ENCODE data around the gene FAM111A. TPM values are rescaled to one million over a fixed set of nuclear protein-coding genes. Genes with fewer than 3 reads are reported as not detected.
A peak's percentile ranks its signal among the peaks of the same experiment; 100 is the strongest.
"Not testable (repeated sequence)": the region's sequence is repeated elsewhere in the genome, so short reads cannot be mapped to it uniquely, and the experiment has no call there.

Gene FAM111A, protein sequence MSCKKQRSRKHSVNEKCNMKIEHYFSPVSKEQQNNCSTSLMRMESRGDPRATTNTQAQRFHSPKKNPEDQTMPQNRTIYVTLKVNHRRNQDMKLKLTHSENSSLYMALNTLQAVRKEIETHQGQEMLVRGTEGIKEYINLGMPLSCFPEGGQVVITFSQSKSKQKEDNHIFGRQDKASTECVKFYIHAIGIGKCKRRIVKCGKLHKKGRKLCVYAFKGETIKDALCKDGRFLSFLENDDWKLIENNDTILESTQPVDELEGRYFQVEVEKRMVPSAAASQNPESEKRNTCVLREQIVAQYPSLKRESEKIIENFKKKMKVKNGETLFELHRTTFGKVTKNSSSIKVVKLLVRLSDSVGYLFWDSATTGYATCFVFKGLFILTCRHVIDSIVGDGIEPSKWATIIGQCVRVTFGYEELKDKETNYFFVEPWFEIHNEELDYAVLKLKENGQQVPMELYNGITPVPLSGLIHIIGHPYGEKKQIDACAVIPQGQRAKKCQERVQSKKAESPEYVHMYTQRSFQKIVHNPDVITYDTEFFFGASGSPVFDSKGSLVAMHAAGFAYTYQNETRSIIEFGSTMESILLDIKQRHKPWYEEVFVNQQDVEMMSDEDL
- 36.8 and 44.7 TPM in 2 replicates for total RNA-seq

DNA sequence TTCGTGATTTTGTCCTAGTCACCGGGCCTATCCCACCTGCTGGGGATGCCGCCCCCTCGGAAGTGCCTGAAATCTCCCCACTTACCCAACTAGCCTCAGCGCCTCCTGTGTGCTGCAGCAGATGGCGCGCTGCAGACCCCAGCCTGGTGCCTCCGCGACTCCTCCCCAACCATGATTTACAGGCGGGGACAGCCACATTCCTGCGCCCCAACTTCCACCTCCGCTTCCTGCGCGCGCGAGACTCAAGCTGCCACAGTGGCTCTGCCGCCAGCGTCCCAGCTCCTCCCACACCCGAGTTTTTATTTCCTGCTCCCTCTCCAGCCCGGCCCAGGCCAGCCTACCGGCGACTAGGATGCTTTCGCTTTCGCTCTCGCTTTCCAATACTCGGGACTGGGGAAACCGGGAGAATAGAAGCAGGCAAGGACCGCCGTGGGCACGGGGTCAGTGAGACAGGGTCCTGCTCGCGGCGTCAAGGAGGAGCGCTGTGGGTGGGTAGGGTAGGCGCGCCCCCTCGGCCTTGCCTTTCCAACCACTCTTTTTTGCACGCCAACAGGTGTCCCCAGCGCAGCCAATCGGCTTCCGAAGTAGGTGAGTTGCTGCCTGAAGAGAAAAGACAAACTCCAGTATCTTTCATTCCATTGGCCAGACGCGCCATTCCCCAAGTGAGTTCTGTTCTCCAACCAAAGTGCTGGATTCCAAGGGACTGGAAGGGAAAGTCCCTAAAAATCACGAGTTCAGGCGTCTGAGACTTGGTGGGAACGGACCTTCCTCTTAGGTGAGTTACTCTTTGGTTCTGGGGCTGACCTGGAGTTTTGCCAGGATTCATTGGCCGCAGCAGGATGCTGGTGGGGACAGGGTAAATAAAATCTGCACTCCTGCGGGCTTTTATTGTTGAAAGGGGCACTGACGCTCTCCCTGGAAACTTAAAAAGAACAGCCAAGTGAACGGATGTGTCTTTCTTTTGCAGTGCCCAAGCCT is at the start of gene FAM111A:
Gene FAM111A, plus strand, starts transcription at position 327 of the 978 bp plus-strand sequence. CDS start 6,017 bp downstream, outside the sequence.
- H3K4me3 ChIP-seq (ENCODE audit: low read depth, low read length), result peak within 1 kb of the TSS; percentile 93
- TF ChIP-seq, protein P1, sequence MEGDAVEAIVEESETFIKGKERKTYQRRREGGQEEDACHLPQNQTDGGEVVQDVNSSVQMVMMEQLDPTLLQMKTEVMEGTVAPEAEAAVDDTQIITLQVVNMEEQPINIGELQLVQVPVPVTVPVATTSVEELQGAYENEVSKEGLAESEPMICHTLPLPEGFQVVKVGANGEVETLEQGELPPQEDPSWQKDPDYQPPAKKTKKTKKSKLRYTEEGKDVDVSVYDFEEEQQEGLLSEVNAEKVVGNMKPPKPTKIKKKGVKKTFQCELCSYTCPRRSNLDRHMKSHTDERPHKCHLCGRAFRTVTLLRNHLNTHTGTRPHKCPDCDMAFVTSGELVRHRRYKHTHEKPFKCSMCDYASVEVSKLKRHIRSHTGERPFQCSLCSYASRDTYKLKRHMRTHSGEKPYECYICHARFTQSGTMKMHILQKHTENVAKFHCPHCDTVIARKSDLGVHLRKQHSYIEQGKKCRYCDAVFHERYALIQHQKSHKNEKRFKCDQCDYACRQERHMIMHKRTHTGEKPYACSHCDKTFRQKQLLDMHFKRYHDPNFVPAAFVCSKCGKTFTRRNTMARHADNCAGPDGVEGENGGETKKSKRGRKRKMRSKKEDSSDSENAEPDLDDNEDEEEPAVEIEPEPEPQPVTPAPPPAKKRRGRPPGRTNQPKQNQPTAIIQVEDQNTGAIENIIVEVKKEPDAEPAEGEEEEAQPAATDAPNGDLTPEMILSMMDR (conservative IDR thresholded peaks at IDR 0.05; ENCODE audit: low read depth, low read length), result peak; percentile 46
- DNase-seq (ENCODE audit: low read depth), result peak; percentile 87

DNA sequence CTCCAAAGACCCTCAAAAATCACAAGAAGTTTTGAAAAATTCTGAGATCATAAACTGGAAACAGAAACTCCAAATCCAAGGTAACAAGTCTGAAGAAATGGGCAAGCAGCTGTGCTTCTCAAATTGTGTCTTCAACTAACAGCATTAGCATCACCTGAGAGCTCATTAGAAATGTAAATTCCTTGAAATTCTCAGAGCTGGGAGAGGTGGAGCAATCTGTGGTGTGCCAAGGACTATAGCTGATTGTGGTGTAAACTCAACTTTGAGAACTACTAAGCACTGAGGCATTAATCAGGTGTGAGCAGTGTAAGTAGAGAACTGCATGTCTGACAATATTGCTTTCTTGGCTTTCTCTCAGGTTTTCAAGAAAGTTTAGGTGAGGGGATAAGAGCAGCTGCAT is 49.1 kb upstream of the FAM111A start:
- DNase-seq (ENCODE audit: low read depth); H3K4me3 ChIP-seq (ENCODE audit: low read depth, low read length): not testable (repeated sequence)

DNA sequence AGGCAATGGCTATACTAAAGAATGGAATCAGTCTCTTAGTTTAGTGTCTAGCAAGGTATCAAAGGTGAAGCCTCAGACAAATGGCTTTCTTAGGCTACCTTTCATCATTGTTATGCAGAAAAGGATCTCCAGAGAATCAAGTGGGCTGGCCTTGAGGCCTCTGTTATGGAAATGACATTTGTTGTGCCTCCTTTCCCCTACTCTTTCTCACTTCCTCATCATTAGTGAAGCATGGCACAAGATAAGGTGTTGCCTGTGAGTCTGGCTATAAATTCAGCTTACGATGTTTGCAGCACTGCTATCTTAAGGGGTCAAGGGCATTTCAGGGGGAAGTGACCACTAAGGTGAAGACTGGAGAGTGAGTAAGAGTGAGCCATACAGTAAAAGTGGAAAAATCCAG is 47.4 kb upstream of the FAM111A start:
- H3K4me3 ChIP-seq (ENCODE audit: low read depth, low read length); DNase-seq (ENCODE audit: low read depth): not testable (repeated sequence)

- DNase-seq (ENCODE audit: low read depth), result not testable (repeated sequence)
These were observed 46.6 kb upstream of the FAM111A start for GRCh38 chr11:59095972-59096575.

GRCh38 chr11:59097113-59097708 is 45.4 kb upstream of the FAM111A start:
- peak; percentile 10 for DNase-seq (ENCODE audit: low read depth)
- H3K4me3 ChIP-seq (ENCODE audit: low read depth, low read length), result no peak overlapping the region
- TF ChIP-seq, protein P1 (conservative IDR thresholded peaks at IDR 0.05; ENCODE audit: low read depth, low read length), result peak; percentile 85

More at GRCh38 chr11:59095972-59096575, 46.6 kb upstream of the FAM111A start:
- not testable (repeated sequence) for H3K4me3 ChIP-seq (ENCODE audit: low read depth, low read length)

- not testable (repeated sequence) for H3K4me3 ChIP-seq (ENCODE audit: low read depth, low read length); DNase-seq (ENCODE audit: low read depth)
These were observed 44.7 kb upstream of the FAM111A start for GRCh38 chr11:59097938-59098337.

DNA sequence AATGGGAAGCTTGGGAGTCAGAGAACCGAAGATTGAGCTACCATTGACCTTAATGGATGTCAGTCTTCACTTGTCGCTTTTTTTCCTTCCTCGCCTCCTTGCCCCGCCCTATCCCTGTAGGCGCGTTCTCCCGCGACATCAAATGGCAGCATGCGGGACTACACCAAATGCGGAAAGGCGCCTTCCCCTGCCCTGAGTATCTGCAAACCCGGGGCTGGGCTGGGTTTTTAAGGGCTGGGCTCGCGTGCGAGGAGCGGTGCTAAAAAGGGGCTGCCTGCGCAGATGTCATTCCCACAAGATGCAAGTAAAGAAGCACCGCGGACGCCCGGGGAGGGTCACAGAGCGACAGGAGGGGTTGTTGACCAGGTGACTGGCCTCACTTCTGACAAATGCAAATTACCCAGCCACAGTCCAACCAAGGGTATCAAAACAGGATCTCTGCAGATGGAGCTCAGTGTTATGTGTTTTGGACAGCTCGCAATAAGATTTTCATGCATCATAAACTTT is 40.3 kb upstream of the FAM111A start:
- H3K4me3 ChIP-seq (ENCODE audit: low read depth, low read length), result peak overlapping the region; percentile 55
- no peak for DNase-seq (ENCODE audit: low read depth)
- TF ChIP-seq, protein P1 (conservative IDR thresholded peaks at IDR 0.05; ENCODE audit: low read depth, low read length), result peak; percentile 39
